Naive B cell (primary cell): ENCODE data around the gene SPEM2. TPM values are rescaled to one million over a fixed set of nuclear protein-coding genes. Genes with fewer than 3 reads are reported as not detected.
A peak's percentile ranks its signal among the peaks of the same experiment; 100 is the strongest.

Source experiments
- ATAC-seq, 2 donors: fragments of 150-1000 bp; cut with Tn5 transposase; 2 replicates each; pipeline ENCODE4 v1.10.0; 2021; ENCODE audit warnings: low read depth in 2 of 2, mild to moderate bottlenecking in 2 of 2, moderate library complexity in 2 of 2
- DNase-seq: peaks from one replicate; pipeline ENCODE4 v3.0.0; 2022
- H3K27ac Mint-ChIP-seq, 6 donors: one replicate each; pipeline ENCODE4 v1.8.0; 2020 to 2022; ENCODE audit warnings: mild to moderate bottlenecking in 6 of 6, mixed read lengths in 6 of 6, moderate library complexity in 5 of 6, inconsistent platforms in 2 of 6
- H3K27me3 Mint-ChIP-seq, 3 donors: one replicate each; pipeline ENCODE4 v1.8.0; 2021 to 2022; ENCODE audit warnings: mixed read lengths in 3 of 3, mild to moderate bottlenecking in 1 of 3
- H3K36me3 Mint-ChIP-seq, 2 donors: one replicate each; pipeline ENCODE4 v1.8.0; 2020 to 2022; ENCODE audit warnings: mixed read lengths in 2 of 2, inconsistent platforms in 1 of 2, mild to moderate bottlenecking in 1 of 2
- H3K4me1 Mint-ChIP-seq, 3 donors: one replicate each; pipeline ENCODE4 v1.8.0; 2020 to 2022; ENCODE audit warnings: mixed read lengths in 3 of 3, inconsistent platforms in 1 of 3, mild to moderate bottlenecking in 1 of 3, moderate library complexity in 1 of 3
- H3K4me3 Mint-ChIP-seq, 8 donors: one replicate each; pipeline ENCODE4 v1.8.0; 2020 to 2022; ENCODE audit warnings: mild to moderate bottlenecking in 8 of 8, mixed read lengths in 8 of 8, moderate library complexity in 8 of 8, inconsistent platforms in 2 of 8
- H3K9me3 Mint-ChIP-seq, 7 donors: one replicate each; pipeline ENCODE4 v1.8.0; 2020 to 2022; ENCODE audit warnings: mixed read lengths in 7 of 7, mild to moderate bottlenecking in 5 of 7, inconsistent platforms in 2 of 7, moderate library complexity in 1 of 7
- polyA plus RNA-seq, 6 donors: library from polyadenylated mRNA; unstranded; fragments of 300-500 nt; fragmentation: Illumina TruSeq; gene quantifications; one replicate each; pipeline ENCODE4 v1.2.3, GENCODE V29; 2021; ENCODE audit warnings: low read depth in 6 of 6

Gene SPEM2
- polyA plus RNA-seq, 6 donors from 2014 or later: not detected

DNA sequence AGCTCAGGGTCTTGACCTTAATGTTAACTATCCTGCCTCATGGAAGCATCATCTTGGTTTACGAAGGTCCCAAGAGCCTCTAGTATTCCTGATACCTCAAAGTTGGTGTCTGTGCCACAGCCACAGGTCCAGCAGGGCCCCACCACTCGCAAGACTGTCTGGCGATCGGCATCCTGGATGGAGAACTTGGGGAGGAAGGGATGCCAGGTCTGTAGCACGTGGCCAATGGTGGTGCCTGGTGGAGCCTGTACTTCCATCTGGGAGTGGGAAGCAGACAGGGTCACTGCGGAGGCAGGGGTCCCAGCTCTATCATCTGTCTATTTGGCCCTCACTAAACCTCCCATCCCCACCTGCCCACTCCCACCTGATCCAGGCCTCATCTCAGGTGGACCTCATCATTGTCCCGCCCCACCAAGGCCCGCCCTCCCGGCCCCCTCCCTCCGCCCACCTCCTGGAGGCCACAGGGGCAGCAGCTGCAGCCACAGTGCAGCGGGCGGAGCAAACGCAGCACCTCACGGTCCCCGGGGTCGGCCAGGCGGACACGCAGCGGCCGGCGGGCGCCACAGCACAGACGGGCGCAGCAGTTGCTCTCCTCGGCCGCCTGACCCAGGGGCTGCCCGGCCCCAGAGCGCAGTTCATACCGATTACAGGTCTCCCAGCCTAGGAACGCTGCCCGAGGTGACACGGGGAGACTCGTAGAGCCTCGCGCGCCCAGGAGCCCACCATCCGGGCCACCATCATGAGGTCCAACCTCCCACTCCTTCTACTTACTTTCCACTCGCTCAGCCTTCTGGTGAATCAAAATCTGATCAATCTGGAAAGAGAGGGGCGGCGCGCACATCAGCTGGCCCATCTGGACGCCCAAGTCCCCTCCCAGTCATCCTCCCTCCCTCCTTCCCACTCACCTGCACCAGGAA lies 32.5 kb upstream of the SPEM2 start:
- H3K36me3 Mint-ChIP-seq: no peaks in the 10 kb centered on the region
- no peaks in the 10 kb centered on the region for H3K27me3 Mint-ChIP-seq
- H3K27ac Mint-ChIP-seq: peak overlapping the region in 4 of 6 donors; percentile 72 to 91 (median 80)
- ATAC-seq (no peak), DNase-seq (no peak)
- no peaks in the 10 kb centered on the region for H3K9me3 Mint-ChIP-seq
- peaks cover 30 to 34% (median 32%) of the 10 kb centered on the region in 3 donors for H3K4me1 Mint-ChIP-seq
- H3K4me3 Mint-ChIP-seq: peak overlapping the region; percentile 68 to 94 (median 83)

DNA sequence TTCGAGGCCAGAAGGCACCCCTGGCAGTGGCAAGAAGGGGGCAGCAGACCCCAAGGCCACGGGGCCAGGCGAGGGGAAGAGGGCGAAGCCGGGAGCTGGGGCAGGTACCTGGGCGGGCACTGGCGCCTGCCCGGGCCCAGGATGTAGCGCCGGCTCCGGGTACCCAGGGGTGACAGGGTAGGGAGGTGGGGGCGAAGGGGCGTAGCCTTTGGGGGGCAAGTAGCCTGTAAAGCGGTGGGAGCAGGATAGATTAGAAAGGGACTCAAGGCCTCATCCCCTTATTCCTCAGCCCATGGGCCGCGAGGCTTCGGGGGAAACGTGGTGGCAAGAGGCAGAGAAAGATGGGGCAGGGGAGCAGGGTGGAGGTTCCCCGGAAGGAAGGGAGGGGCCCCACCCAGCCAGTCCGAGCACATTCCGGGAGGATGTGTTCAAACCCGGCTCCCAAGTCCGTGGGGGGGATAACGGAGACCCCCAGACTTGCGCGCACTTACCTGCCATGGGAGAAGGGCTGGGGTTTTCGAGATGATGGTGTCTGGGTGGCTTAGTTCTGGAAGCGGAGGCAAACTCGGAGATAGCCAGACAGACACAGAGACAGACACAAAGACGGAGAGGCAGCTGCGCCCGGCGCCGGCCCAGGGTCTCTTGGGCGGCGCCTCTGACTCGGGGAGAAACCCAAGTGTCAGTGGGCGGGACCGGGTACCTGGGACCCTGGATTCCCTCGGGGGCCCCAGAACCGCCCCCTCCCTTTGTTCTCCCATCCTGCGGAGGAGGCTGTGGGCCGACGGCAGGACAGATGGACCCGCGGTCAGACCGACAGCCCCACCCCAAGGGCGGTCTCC lies 31.6 kb upstream of the SPEM2 start:
- ATAC-seq (peak; percentile 72 to 76), DNase-seq (peak; percentile 13)
- no peaks in the 10 kb centered on the region for H3K27me3 Mint-ChIP-seq
- no peaks in the 10 kb centered on the region for H3K36me3 Mint-ChIP-seq
- H3K4me1 Mint-ChIP-seq: peaks cover 30 to 34% (median 32%) of the 10 kb centered on the region in 3 donors
- peak overlapping the region; percentile 57 to 94 (median 91) for H3K27ac Mint-ChIP-seq
- H3K4me3 Mint-ChIP-seq: peak overlapping the region; percentile 86 to 96 (median 94)
- H3K9me3 Mint-ChIP-seq: no peaks in the 10 kb centered on the region

DNA sequence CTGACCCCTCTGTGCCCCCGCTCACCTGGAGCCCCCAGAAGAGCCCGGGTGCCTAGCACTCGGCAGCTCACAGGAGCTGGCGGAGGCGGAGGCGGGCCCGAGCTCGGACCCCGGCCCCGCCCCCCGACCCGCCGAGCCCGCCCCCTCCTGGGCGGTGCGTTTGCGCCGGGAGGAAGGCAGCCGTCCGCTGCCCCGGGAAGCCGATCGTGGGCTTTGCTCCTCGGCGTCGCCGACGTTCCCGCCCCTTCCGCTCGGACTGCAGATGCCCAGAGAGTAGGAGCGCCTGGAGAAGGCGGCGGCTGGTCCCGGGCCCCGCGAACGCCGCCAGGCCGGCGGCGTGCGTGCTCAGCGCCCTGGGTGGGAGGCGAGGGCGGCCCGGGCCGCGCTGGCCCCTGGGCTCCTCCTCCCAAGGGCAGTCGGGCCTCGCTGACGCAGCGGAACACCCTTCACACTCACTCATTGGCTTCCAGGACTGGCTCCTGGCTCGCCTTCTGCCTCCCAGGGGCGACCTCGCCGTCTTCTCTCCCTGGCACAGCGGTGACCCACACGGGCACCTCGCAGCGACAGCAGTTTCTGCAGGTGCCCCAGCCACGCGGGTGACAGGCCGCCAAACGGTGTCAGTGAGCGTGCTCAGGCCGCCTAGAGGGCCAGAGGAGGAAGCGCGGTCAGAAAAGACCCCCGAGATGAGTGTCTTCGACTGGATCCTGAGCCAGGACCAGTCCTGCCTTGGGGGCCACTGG lies 30.8 kb upstream of the SPEM2 start, which contains the start of gene PLSCR3:
Gene PLSCR3, minus strand, starts transcription at position 74 of the 740 bp plus-strand sequence. CDS start 415 bp downstream, outside the sequence.
- peak; percentile 84 for DNase-seq
- peak within 1 kb of the TSS; percentile 86 to 98 (median 94) for H3K4me3 Mint-ChIP-seq
- no peaks in the 10 kb centered on the region for H3K27me3 Mint-ChIP-seq
- H3K36me3 Mint-ChIP-seq: no peaks in the 10 kb centered on the region
- H3K9me3 Mint-ChIP-seq: no peaks in the 10 kb centered on the region
- ATAC-seq: peak; percentile 87 to 88
- H3K4me1 Mint-ChIP-seq: peaks cover 30 to 34% (median 31%) of the 10 kb centered on the region in 3 donors
- peak within 1 kb of the TSS; percentile 72 to 94 (median 91) for H3K27ac Mint-ChIP-seq

DNA sequence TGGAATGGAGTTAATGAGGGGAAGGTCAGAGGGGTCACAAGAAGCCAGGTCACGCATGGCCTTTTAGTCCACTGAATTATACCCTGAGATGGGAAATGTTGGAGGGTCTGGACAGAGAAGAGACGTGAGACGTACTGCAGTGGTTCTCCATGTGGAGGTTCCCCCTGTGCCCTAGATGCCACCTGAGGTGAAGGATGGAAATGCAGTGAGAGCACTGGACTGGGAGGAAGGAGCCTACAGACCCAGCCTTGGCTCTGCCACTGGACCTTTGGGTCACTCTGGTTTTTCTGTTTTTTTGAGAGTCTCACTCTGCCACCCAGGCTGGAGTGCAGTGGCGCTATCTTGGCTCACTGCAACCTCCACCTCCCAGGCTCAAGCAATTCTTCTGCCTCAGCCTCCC lies 29.3 kb upstream of the SPEM2 start:
- H3K27ac Mint-ChIP-seq: peak overlapping the region in 1 of 6 donors; percentile 40
- no peak for ATAC-seq

DNA sequence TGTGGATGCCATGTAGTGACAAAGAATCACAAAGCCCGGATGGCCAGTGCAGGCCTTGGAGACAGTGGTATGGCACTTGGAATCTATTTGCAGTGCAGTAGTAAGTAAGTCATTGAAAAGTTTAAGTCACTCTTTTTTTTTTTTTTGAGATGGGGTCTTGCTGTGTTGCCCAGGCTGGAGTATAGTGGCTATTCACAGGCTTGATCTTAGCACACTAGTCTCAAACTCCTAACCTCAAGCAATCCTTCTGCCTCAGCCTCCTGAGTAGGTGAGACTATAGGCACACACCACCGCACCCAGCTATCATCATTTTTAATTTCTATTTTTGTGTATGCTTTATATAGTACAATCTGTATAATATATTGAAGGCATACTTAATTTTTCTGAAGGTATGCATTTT lies 26.8 kb upstream of the SPEM2 start:
- H3K4me3 Mint-ChIP-seq: peak overlapping the region in 1 of 8 donors; percentile 78
- no peaks in the 10 kb centered on the region for H3K27me3 Mint-ChIP-seq
- ATAC-seq (no peak), DNase-seq (no peak)
- no peaks in the 10 kb centered on the region for H3K9me3 Mint-ChIP-seq
- peaks cover 22 to 30% (median 25%) of the 10 kb centered on the region in 3 donors for H3K4me1 Mint-ChIP-seq
- H3K36me3 Mint-ChIP-seq: no peaks in the 10 kb centered on the region
- no peak overlapping the region for H3K27ac Mint-ChIP-seq

More for the DNA sequence above, 29.3 kb upstream of the SPEM2 start:
- peaks cover 26 to 31% (median 27%) of the 10 kb centered on the region in 3 donors for H3K4me1 Mint-ChIP-seq
- no peaks in the 10 kb centered on the region for H3K36me3 Mint-ChIP-seq
- H3K4me3 Mint-ChIP-seq: peak overlapping the region in 4 of 8 donors; percentile 4 to 63 (median 26)
- no peaks in the 10 kb centered on the region for H3K27me3 Mint-ChIP-seq
- H3K9me3 Mint-ChIP-seq: no peaks in the 10 kb centered on the region
- DNase-seq: no peak

DNA sequence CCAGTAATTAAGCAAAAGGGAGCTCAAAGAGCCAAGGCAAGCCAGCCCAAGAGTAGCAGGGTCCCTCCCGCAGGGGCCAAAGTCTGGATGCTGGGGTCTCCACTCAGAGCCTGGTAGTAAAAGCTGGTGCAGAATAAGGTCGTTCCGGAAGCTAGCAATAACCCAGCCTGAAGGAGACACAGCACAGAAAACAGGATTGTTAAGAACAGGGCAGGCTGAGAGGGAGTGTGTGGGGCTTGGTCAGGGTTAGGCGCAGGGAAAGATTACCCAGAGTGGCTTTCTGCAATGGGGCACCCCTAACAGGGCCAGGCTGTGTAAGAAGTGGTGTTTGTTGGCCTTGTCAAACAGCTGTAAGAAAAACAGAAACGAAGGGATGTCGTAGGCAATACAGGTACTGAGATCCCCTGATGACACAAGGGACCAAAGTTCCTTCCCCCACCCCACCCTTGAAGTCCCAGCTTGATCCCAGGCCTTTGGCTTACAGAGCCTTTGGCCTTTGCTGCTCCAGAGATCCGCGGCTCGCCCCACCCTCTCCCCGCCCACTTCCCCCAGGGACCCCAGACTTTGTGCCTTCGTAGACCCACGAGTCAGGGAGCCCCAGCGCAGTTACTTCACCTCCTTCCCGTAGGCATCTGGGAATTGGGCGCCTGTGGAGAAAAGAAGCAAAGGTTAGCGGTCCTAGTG lies 22.2 kb upstream of the SPEM2 start:
- H3K9me3 Mint-ChIP-seq: no peaks in the 10 kb centered on the region
- no peak for DNase-seq
- peak overlapping the region; percentile 90 to 100 (median 98) for H3K4me3 Mint-ChIP-seq
- H3K36me3 Mint-ChIP-seq: no peaks in the 10 kb centered on the region
- peaks cover 6 to 16% (median 13%) of the 10 kb centered on the region in 3 donors for H3K27me3 Mint-ChIP-seq
- H3K27ac Mint-ChIP-seq: peak overlapping the region; percentile 49 to 84 (median 77)
- peaks cover 15 to 42% (median 16%) of the 10 kb centered on the region in 3 donors for H3K4me1 Mint-ChIP-seq
- no peak for ATAC-seq

DNA sequence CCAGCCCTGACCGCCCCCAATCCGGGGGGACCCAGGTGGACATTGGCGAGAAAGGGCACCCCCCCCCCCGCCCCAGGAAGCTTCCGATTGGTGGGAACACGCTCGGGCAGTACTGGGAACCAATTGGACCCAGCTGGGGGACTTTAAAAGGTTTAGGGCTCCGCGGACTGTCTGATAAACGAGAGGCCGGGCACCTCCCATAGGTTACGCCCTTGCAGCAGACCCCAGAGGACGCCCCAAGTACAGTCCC lies 21.8 kb upstream of the SPEM2 start:
- peaks cover 15 to 42% (median 16%) of the 10 kb centered on the region in 3 donors for H3K4me1 Mint-ChIP-seq
- no peaks in the 10 kb centered on the region for H3K36me3 Mint-ChIP-seq
- peak overlapping the region; percentile 82 to 97 (median 96) for H3K27ac Mint-ChIP-seq
- H3K4me3 Mint-ChIP-seq: peak overlapping the region; percentile 90 to 100 (median 98)
- H3K9me3 Mint-ChIP-seq: no peaks in the 10 kb centered on the region
- ATAC-seq: peak; percentile 18 to 22
- peaks cover 6 to 16% (median 13%) of the 10 kb centered on the region in 3 donors for H3K27me3 Mint-ChIP-seq
- DNase-seq: no peak

DNA sequence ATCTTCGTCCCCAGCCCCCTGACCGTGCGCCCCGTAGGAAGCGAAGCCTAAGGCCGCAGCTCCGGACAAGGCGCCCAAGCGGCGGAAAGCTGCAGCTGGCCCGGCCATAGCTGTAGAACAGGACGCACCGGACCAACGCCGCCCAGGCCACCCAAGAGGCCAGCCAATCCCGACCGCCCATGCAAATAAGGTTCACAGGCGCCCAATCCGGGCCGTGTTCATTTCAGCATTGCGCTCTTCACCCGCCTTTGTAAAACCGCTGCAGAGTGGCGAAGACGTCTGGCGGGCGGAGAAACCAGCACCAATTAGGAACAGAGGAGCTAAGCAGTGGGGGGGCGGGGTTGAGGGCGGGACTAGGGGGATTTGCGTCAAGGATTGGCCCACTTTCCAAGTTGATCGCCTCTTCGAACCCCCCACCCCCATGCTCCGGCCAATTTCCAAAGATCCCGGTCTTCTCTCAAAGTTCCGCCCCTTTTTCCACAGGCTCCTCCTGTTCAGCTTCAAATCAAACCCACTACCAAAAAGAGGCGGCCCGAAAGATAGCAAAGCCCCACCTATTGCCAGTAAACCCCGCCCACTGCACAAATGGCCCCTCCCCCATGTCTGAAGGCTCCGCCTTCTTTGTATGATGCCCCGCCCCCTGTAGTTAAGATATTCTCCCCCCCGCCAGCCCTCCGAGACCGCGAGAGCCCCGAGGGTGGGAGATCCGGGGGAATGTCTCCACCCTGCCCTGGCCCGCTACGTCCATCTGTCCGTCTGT lies 21.3 kb upstream of the SPEM2 start, which contains the start of gene TMEM256:
Gene TMEM256, minus strand, starts transcription at position 121 of the 760 bp plus-strand sequence. Its CDS starts 13 bp downstream, at position 108.
- Mint-ChIP-seq H3K9me3 (no peaks in the 10 kb centered on the region), H3K36me3 (no peaks in the 10 kb centered on the region), H3K27me3 (peaks cover 9 to 21% (median 17%) of the 10 kb centered on the region in 3 donors), H3K27ac (peak within 1 kb of the TSS; percentile 82 to 97 (median 96)), H3K4me1 (peaks cover 15 to 42% (median 18%) of the 10 kb centered on the region in 3 donors), H3K4me3 (peak within 1 kb of the TSS; percentile 90 to 100 (median 98))
- peak; percentile 93 for DNase-seq
- peak; percentile 92 to 93 for ATAC-seq

DNA sequence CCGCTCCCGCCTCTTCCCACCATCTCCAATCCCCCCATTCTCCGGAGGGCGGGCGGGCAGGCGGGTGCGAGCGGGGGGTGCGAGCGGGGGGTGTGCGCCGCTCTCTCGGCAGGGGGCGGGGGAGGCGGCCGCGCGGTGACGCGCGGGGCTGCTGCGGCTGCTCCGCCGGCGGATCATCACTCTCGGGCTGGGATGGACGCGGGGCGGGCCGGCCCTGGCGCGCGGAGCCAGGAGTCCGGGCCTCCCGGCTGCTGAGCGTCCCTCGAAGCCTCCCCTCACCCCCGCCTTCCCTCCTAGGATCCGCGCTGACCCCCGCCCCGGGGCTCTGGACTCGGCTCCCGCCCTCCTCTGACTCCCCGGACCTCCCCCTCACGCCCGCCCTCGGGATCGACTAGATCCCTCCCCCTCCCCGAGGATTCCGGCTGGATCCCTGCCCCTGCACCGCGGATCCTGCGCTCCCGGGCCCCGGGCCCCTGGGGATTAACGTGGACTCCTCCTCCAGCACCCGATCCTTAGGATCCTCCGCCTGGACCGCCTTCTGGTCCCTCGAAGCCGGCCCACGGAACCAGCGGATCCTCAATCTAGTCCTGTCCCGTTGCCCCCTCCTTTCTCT lies 20.6 kb upstream of the SPEM2 start:
- DNase-seq (no peak), ATAC-seq (peak; percentile 36 to 42)
- Mint-ChIP-seq H3K4me1 (peaks cover 14 to 42% (median 19%) of the 10 kb centered on the region in 3 donors), H3K27ac (peak overlapping the region; percentile 82 to 97 (median 96)), H3K27me3 (peaks cover 15 to 27% (median 24%) of the 10 kb centered on the region in 3 donors), H3K4me3 (peak overlapping the region; percentile 90 to 100 (median 98)), H3K9me3 (no peaks in the 10 kb centered on the region), H3K36me3 (no peaks in the 10 kb centered on the region)

DNA sequence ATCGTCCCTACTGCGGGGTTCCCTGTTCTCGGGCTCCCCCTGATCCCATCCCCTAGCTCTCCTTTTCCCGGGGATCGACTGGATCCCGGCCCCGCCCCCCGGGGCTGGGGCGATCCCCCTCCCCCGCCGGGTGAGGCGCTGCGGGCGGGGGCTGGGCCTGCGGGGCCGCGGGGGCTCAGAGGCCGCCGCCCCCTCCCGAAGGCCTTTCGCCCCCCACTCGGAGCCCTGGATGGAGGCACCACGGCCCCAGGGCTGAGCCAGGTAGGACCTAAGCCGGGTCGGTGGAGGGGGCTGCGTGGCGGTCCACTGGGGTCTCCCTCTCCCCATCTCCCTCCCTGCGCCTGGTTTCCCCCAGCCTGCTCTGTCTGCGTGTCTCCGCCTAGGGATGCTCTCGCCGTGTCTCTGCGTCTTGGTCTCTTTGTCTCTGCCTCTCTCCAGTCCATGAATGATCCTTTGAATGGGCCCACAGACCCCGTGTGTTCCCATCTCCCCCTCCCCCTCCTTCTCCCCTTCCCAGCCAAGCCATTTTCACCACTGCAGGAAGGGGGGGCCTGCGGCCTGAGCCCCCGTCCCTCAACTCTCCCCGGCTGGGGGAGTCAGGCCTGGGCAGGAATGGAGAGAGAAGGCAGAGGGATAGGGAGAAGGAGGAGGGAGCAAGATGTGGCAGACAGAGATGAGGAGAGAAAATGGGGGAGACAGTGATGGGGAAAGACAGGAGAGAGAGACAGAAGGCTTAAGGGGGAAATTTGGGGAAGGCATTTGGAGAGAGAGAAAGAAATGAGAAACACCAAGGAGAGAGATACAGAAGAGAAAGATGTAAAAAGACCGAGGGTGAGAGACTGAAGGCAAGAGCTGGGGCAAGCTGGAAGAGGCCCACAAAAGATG lies 19.8 kb upstream of the SPEM2 start:
- Mint-ChIP-seq H3K4me3 (peak overlapping the region; percentile 84 to 94 (median 90)), H3K36me3 (no peaks in the 10 kb centered on the region), H3K27me3 (peaks cover 16 to 35% (median 32%) of the 10 kb centered on the region in 3 donors), H3K27ac (peak overlapping the region in 3 of 6 donors; percentile 71 to 87 (median 85)), H3K4me1 (peaks cover 14 to 42% (median 19%) of the 10 kb centered on the region in 3 donors), H3K9me3 (no peaks in the 10 kb centered on the region)
- ATAC-seq (no peak), DNase-seq (no peak)
